GM23338 (cell line): Measurements from ENCODE around the gene CACNB2. TPM values are rescaled to one million over a fixed set of nuclear protein-coding genes. Genes with fewer than 3 reads are reported as not detected.
A peak's percentile ranks its signal among the peaks of the same experiment; 100 is the strongest.

Experiments used
- ATAC-seq: fragments of 200-7000 bp; cut with Tn5 transposase; 3 replicates; pipeline ENCODE4 v1.9.1; 2020
- DNase-seq: peaks from one replicate; pipeline ENCODE4 v3.0.0-alpha.2; 2015; ENCODE audit warnings: low spot score
- H2AFZ ChIP-seq: fragments of 200-600 bp; sonication (generic); 2 replicates; pipeline ENCODE4 v1.8.0; 2016; ENCODE audit warnings: antibody characterized with exemption, mild to moderate bottlenecking, moderate library complexity
- H3F3A ChIP-seq: fragments of 200-600 bp; sonication (generic); replicated peaks from 2 replicates; pipeline ENCODE4 v1.8.0; 2017; ENCODE audit warnings: antibody characterized with exemption, mixed run types, low read depth
- H3K27ac ChIP-seq: fragments of 200-600 bp; sonication (generic); 2 replicates; pipeline ENCODE4 v1.6.1; 2016; ENCODE audit warnings: low read depth
- H3K27me3 ChIP-seq: fragments of 200-600 bp; sonication (generic); 2 replicates; pipeline ENCODE4 v1.8.0; 2016; ENCODE audit warnings: mild to moderate bottlenecking, mixed run types, moderate library complexity; ENCODE audit not compliant: insufficient read depth
- H3K36me3 ChIP-seq: fragments of 200-600 bp; sonication (generic); 2 replicates; pipeline ENCODE4 v1.8.0; 2016; ENCODE audit warnings: mild to moderate bottlenecking; ENCODE audit not compliant: insufficient read depth
- H3K4me1 ChIP-seq: fragments of 200-600 bp; sonication (generic); 2 replicates; pipeline ENCODE4 v1.8.0; 2016; ENCODE audit warnings: mild to moderate bottlenecking, moderate library complexity; ENCODE audit not compliant: insufficient read depth
- H3K4me2 ChIP-seq: fragments of 200-600 bp; sonication (generic); 2 replicates; pipeline ENCODE4 v1.7.1; 2017; ENCODE audit warnings: mixed run types
- H3K4me3 ChIP-seq: fragments of 200-600 bp; sonication (generic); 2 replicates; pipeline ENCODE4 v1.6.1; 2016; ENCODE audit warnings: mixed run types
- H3K79me2 ChIP-seq: fragments of 200-600 bp; sonication (generic); replicated peaks from 2 replicates; pipeline ENCODE4 v1.8.0; 2017; ENCODE audit warnings: mild to moderate bottlenecking; ENCODE audit not compliant: insufficient read depth
- H3K9me2 ChIP-seq: fragments of 200-600 bp; sonication (generic); 2 replicates; pipeline ENCODE4 v1.8.0; 2017; ENCODE audit not compliant: insufficient read depth
- H4K20me1 ChIP-seq: fragments of 200-600 bp; sonication (generic); replicated peaks from 2 replicates; pipeline ENCODE4 v1.8.0; 2017; ENCODE audit warnings: mild to moderate bottlenecking; ENCODE audit not compliant: insufficient read depth
- H3K27ac Mint-ChIP-seq: 2 replicates; pipeline ENCODE4 v1.8.0; 2020; ENCODE audit warnings: inconsistent platforms, mild to moderate bottlenecking, moderate library complexity, mixed read lengths
- H3K27me3 Mint-ChIP-seq: 3 replicates; pipeline ENCODE4 v1.8.0; 2022; ENCODE audit warnings: low read depth, mild to moderate bottlenecking, moderate library complexity, mixed read lengths, inconsistent platforms; ENCODE audit not compliant: insufficient read depth, poor library complexity
- H3K36me3 Mint-ChIP-seq: 3 replicates; pipeline ENCODE4 v1.8.0; 2021; ENCODE audit warnings: low read depth, mild to moderate bottlenecking, inconsistent platforms, moderate library complexity, mixed read lengths
- H3K4me1 Mint-ChIP-seq: 3 replicates; pipeline ENCODE4 v1.8.0; 2020; ENCODE audit warnings: mild to moderate bottlenecking, inconsistent platforms, mixed read lengths
- H3K4me3 Mint-ChIP-seq: 3 replicates; pipeline ENCODE4 v1.8.0; 2021; ENCODE audit warnings: moderate library complexity, mild to moderate bottlenecking, inconsistent platforms, mixed read lengths
- H3K9me3 Mint-ChIP-seq: 3 replicates; pipeline ENCODE4 v1.8.0; 2020; ENCODE audit warnings: moderate library complexity, mild to moderate bottlenecking, inconsistent platforms, mixed read lengths
- CREB1 ChIP-seq: fragments of 250-450 bp; sonication (Bioruptor Pico); IDR thresholded peaks from 2 replicates; pipeline ENCODE4 v1.5.0; 2020; ENCODE audit warnings: low read depth, mild to moderate bottlenecking, moderate library complexity
- CTCF ChIP-seq, 2 experiments: fragments of 200-600 bp in 1 of 2; sonication (generic) in 1 of 2; conservative IDR thresholded peaks; 2 replicates each; pipeline versions ENCODE4 v1.5.1 to v1.6.1; 2016 to 2017; ENCODE audit warnings: antibody characterized with exemption in 2 of 2, low read depth in 2 of 2, mild to moderate bottlenecking in 2 of 2, moderate library complexity in 1 of 2
- EZH2 ChIP-seq: fragments of 200-600 bp; sonication (generic); IDR thresholded peaks from one replicate; pipeline ENCODE4 v1.8.0; 2017; ENCODE audit warnings: antibody characterized with exemption, mild to moderate bottlenecking, low read depth; ENCODE audit not compliant: unreplicated experiment
- EZH2phosphoT487 ChIP-seq: fragments of 200-600 bp; sonication (generic); IDR thresholded peaks from one replicate; pipeline ENCODE4 v1.8.1; 2018; ENCODE audit warnings: antibody characterized with exemption; ENCODE audit not compliant: unreplicated experiment
- JUNB ChIP-seq: IDR thresholded peaks from one replicate; pipeline ENCODE4 v1.6.1; 2016; ENCODE audit warnings: antibody characterized with exemption; ENCODE audit not compliant: unreplicated experiment
- NANOG ChIP-seq: IDR thresholded peaks from 2 replicates; pipeline ENCODE4 v1.6.1; 2016; ENCODE audit warnings: antibody characterized with exemption, borderline replicate concordance
- POLR2AphosphoS5 ChIP-seq: IDR thresholded peaks from 2 replicates; pipeline ENCODE4 v1.6.1; 2016; ENCODE audit warnings: antibody characterized with exemption, low read depth
- REST ChIP-seq: IDR thresholded peaks from one replicate; pipeline ENCODE4 v1.6.1; 2018; ENCODE audit warnings: antibody characterized with exemption; ENCODE audit not compliant: unreplicated experiment
- STAT1 ChIP-seq: IDR thresholded peaks from one replicate; pipeline ENCODE4 v1.6.1; 2016; ENCODE audit warnings: antibody characterized with exemption; ENCODE audit not compliant: unreplicated experiment
- ZNF114 ChIP-seq: fragments of 250-450 bp; sonication (Bioruptor Pico); IDR thresholded peaks from 2 replicates; pipeline ENCODE4 v1.5.0; 2020; ENCODE audit warnings: mild to moderate bottlenecking, moderate library complexity
- ZNF331 ChIP-seq: fragments of 250-450 bp; sonication (Bioruptor Pico); IDR thresholded peaks from 2 replicates; pipeline ENCODE4 v1.5.0; 2020; ENCODE audit warnings: low read depth, mild to moderate bottlenecking, moderate library complexity
- polyA plus RNA-seq: library from polyadenylated mRNA; unstranded; fragments of >200 nt; fragmentation: Nextera tagmentation; extraction: Ambion mirVana; gene quantifications from 2 replicates; pipeline ENCODE4 v1.2.1, GENCODE V29; 2016
- total RNA-seq: library from RNA; depleted of rRNA; stranded (reverse); fragments of >200 nt; shearing (Covaris generic); gene quantifications from 2 replicates; pipeline ENCODE4 v1.2.3, GENCODE V29; 2014
- TF ChIP-seq, protein P1 (sequence below): IDR thresholded peaks from 2 replicates; pipeline ENCODE4 v1.6.1; 2016; ENCODE audit warnings: antibody characterized with exemption
- TF ChIP-seq, protein P2 (sequence below): fragments of 250-450 bp; sonication (Bioruptor Pico); IDR thresholded peaks from 2 replicates; pipeline ENCODE4 v1.5.0; 2020; ENCODE audit warnings: mild to moderate bottlenecking, moderate library complexity

Gene CACNB2
- total and polyA plus RNA-seq, 2 experiments from 2014 or later: 5.0 to 5.9 TPM

- TF ChIP-seq ZNF114 (CRISPR knock-in tag) (no peak), REST (no peak), EZH2phosphoT487 (no peak), POLR2AphosphoS5 (no peak), CREB1 (CRISPR knock-in tag) (no peak), JUNB (no peak), STAT1 (no peak), EZH2 (no peak), ZNF331 (CRISPR knock-in tag) (no peak), CTCF (conservative IDR thresholded peaks at IDR 0.05; ENCODE audit: low read depth in 2 of 2) (no peak), NANOG (no peak)
- TF ChIP-seq, protein P1, sequence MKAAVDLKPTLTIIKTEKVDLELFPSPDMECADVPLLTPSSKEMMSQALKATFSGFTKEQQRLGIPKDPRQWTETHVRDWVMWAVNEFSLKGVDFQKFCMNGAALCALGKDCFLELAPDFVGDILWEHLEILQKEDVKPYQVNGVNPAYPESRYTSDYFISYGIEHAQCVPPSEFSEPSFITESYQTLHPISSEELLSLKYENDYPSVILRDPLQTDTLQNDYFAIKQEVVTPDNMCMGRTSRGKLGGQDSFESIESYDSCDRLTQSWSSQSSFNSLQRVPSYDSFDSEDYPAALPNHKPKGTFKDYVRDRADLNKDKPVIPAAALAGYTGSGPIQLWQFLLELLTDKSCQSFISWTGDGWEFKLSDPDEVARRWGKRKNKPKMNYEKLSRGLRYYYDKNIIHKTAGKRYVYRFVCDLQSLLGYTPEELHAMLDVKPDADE: no peak
- TF ChIP-seq, protein P2, sequence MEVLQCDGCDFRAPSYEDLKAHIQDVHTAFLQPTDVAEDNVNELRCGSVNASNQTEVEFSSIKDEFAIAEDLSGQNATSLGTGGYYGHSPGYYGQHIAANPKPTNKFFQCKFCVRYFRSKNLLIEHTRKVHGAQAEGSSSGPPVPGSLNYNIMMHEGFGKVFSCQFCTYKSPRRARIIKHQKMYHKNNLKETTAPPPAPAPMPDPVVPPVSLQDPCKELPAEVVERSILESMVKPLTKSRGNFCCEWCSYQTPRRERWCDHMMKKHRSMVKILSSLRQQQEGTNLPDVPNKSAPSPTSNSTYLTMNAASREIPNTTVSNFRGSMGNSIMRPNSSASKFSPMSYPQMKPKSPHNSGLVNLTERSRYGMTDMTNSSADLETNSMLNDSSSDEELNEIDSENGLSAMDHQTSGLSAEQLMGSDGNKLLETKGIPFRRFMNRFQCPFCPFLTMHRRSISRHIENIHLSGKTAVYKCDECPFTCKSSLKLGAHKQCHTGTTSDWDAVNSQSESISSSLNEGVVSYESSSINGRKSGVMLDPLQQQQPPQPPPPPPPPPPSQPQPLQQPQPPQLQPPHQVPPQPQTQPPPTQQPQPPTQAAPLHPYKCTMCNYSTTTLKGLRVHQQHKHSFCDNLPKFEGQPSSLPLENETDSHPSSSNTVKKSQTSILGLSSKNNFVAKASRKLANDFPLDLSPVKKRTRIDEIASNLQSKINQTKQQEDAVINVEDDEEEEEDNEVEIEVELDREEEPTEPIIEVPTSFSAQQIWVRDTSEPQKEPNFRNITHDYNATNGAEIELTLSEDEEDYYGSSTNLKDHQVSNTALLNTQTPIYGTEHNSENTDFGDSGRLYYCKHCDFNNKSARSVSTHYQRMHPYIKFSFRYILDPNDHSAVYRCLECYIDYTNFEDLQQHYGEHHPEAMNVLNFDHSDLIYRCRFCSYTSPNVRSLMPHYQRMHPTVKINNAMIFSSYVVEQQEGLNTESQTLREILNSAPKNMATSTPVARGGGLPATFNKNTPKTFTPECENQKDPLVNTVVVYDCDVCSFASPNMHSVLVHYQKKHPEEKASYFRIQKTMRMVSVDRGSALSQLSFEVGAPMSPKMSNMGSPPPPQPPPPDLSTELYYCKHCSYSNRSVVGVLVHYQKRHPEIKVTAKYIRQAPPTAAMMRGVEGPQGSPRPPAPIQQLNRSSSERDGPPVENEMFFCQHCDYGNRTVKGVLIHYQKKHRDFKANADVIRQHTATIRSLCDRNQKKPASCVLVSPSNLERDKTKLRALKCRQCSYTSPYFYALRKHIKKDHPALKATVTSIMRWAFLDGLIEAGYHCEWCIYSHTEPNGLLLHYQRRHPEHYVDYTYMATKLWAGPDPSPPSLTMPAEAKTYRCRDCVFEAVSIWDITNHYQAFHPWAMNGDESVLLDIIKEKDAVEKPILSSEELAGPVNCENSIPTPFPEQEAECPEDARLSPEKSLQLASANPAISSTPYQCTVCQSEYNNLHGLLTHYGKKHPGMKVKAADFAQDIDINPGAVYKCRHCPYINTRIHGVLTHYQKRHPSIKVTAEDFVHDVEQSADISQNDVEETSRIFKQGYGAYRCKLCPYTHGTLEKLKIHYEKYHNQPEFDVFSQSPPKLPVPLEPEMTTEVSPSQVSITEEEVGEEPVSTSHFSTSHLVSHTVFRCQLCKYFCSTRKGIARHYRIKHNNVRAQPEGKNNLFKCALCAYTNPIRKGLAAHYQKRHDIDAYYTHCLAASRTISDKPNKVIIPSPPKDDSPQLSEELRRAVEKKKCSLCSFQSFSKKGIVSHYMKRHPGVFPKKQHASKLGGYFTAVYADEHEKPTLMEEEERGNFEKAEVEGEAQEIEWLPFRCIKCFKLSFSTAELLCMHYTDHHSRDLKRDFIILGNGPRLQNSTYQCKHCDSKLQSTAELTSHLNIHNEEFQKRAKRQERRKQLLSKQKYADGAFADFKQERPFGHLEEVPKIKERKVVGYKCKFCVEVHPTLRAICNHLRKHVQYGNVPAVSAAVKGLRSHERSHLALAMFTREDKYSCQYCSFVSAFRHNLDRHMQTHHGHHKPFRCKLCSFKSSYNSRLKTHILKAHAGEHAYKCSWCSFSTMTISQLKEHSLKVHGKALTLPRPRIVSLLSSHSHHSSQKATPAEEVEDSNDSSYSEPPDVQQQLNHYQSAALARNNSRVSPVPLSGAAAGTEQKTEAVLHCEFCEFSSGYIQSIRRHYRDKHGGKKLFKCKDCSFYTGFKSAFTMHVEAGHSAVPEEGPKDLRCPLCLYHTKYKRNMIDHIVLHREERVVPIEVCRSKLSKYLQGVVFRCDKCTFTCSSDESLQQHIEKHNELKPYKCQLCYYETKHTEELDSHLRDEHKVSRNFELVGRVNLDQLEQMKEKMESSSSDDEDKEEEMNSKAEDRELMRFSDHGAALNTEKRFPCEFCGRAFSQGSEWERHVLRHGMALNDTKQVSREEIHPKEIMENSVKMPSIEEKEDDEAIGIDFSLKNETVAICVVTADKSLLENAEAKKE: no peak
- H3K4me3 Mint-ChIP-seq: no peak overlapping the region
- Histone ChIP-seq H3K27me3 (no peaks in the 10 kb centered on the region), H3K4me2 (no peak overlapping the region), H2AFZ (no peak overlapping the region), H3K79me2 (no peaks in the 10 kb centered on the region), H4K20me1 (no peaks in the 10 kb centered on the region), H3K36me3 (peaks cover 3% of the 10 kb centered on the region; the same call in 1 of the 2 replicates), H3K4me1 (no peaks in the 10 kb centered on the region), H3K9me2 (no peaks in the 10 kb centered on the region), H3K27ac (no peak overlapping the region; the same call in 1 of the 2 replicates), H3F3A (no peaks in the 10 kb centered on the region), H3K4me3 (no peak overlapping the region)
- H3K27ac Mint-ChIP-seq: no peak overlapping the region
- H3K27me3 Mint-ChIP-seq: no peaks in the 10 kb centered on the region
- ATAC-seq (no peak), DNase-seq (peak; percentile 67)
- no peaks in the 10 kb centered on the region for H3K4me1 Mint-ChIP-seq
- no peaks in the 10 kb centered on the region for H3K36me3 Mint-ChIP-seq
- H3K9me3 Mint-ChIP-seq: no peaks in the 10 kb centered on the region
Observed at GRCh38 chr10:18561861-18562551, 421.8 kb downstream of the CACNB2 start.
